SK-N-SH (cell line): ENCODE data around the gene MORC2. TPM values are rescaled to one million over a fixed set of nuclear protein-coding genes. Genes with fewer than 3 reads are reported as not detected.

Experiments
- CTCF ChIA-PET: fragments of 300-600, 350-600 bp; formaldehyde crosslinking; extraction: SDS; loops from one replicate; lab custom pipeline; 2021; lab: Yijun Ruan, JAX
- POLR2A ChIA-PET: fragments of 350-600 bp; sonication (Branson Sonifier 250); formaldehyde crosslinking; extraction: SDS; loops from one replicate; lab custom pipeline; 2020; ENCODE audit warnings: antibody characterized with exemption, inconsistent platforms; lab: Yijun Ruan, JAX
- DNase-seq: peaks from one replicate; pipeline ENCODE4 v3.0.0; 2012
- H2AFZ ChIP-seq: fragments of 200-600 bp; sonication (generic); 2 replicates; pipeline ENCODE4 v1.8.1; 2016; ENCODE audit warnings: antibody characterized with exemption, mild to moderate bottlenecking, low read depth
- H3F3A ChIP-seq: fragments of 200-600 bp; sonication (generic); replicated peaks from 2 replicates; pipeline ENCODE3; 2016; ENCODE audit warnings: antibody characterized with exemption, mild to moderate bottlenecking; ENCODE audit not compliant: insufficient read depth
- H3K27ac ChIP-seq, 2 experiments: fragments of 200-500 bp in 1 of 2; fragments of 200-600 bp in 1 of 2; sonication (Bioruptor generic) in 1 of 2; sonication (generic), shearing (Covaris generic) in 1 of 2; 2 replicates each; pipeline versions ENCODE4 v1.5.1 to v1.6.1; 2014 to 2016; ENCODE audit warnings: low read depth in 2 of 2, inconsistent platforms in 1 of 2, low read length in 1 of 2, mild to moderate bottlenecking in 1 of 2, mixed read lengths in 1 of 2
- H3K27me3 ChIP-seq: fragments of 200-600 bp; sonication (generic), shearing (Covaris generic); 2 replicates; pipeline ENCODE4 v1.6.1; 2016; ENCODE audit warnings: mixed run types; ENCODE audit not compliant: insufficient read depth
- H3K36me3 ChIP-seq, 2 experiments: fragments of 200-500 bp in 1 of 2; fragments of 200-600 bp in 1 of 2; sonication (Bioruptor generic) in 1 of 2; sonication (generic) in 1 of 2; replicated peaks in 1 of 2; 2 replicates each; pipeline versions ENCODE3 to v1.5.1; 2014 to 2016; ENCODE audit warnings: low read length in 1 of 2, mild to moderate bottlenecking in 1 of 2; ENCODE audit not compliant: insufficient read depth in 2 of 2, control insufficient read depth in 1 of 2
- H3K4me1 ChIP-seq, 2 experiments: fragments of 200-500 bp in 1 of 2; fragments of 200-600 bp in 1 of 2; sonication (Bioruptor generic) in 1 of 2; sonication (generic), shearing (Covaris generic) in 1 of 2; 2 replicates each; pipeline versions ENCODE4 v1.5.1 to v1.6.1; 2014 to 2016; ENCODE audit warnings: low read depth in 1 of 2, low read length in 1 of 2, mixed run types in 1 of 2; ENCODE audit not compliant: insufficient read depth in 2 of 2, control insufficient read depth in 1 of 2
- H3K4me2 ChIP-seq: fragments of 200-600 bp; sonication (generic), shearing (Covaris generic); 2 replicates; pipeline ENCODE4 v1.6.1; 2017; ENCODE audit warnings: mixed run types
- H3K4me3 ChIP-seq, 2 experiments: fragments of 200-500 bp in 1 of 2; fragments of 200-600 bp in 1 of 2; sonication (Bioruptor generic) in 1 of 2; sonication (generic), shearing (Covaris generic) in 1 of 2; 2 replicates each; pipeline versions ENCODE4 v1.5.1 to v1.8.1; 2014 to 2016; ENCODE audit warnings: low read depth in 2 of 2, inconsistent platforms in 1 of 2, low read length in 1 of 2, mild to moderate bottlenecking in 1 of 2, mixed read lengths in 1 of 2, moderate library complexity in 1 of 2
- H3K79me2 ChIP-seq: fragments of 200-600 bp; sonication (generic); 2 replicates; pipeline ENCODE4 v1.8.1; 2017; ENCODE audit warnings: mild to moderate bottlenecking; ENCODE audit not compliant: insufficient read depth
- H3K9ac ChIP-seq: fragments of 200-600 bp; sonication (generic); 2 replicates; pipeline ENCODE4 v1.6.1; 2017; ENCODE audit warnings: mixed run types
- H3K9me2 ChIP-seq: fragments of 200-600 bp; sonication (generic); 2 replicates; pipeline ENCODE4 v1.6.1; 2017; ENCODE audit warnings: mixed run types
- H3K9me3 ChIP-seq: fragments of 200-600 bp; sonication (generic); 2 replicates; pipeline ENCODE4 v1.6.1; 2017; ENCODE audit warnings: mixed run types, mild to moderate bottlenecking, moderate library complexity
- H4K20me1 ChIP-seq: fragments of 200-600 bp; sonication (generic); 2 replicates; pipeline ENCODE4 v1.6.1; 2017; ENCODE audit warnings: mild to moderate bottlenecking, mixed run types; ENCODE audit not compliant: insufficient read depth
- CHD2 ChIP-seq: fragments of 150-350 bp; IDR thresholded peaks from 2 replicates; pipeline ENCODE4 v1.6.1; 2018; ENCODE audit warnings: low read length; ENCODE audit not compliant: partially characterized antibody
- EP300 ChIP-seq, 2 experiments: IDR thresholded peaks; 2 replicates each; pipeline versions ENCODE4 v1.4.0 to v1.6.1; 2012; ENCODE audit warnings: borderline replicate concordance in 1 of 2, low read depth in 1 of 2, low read length in 1 of 2
- EZH2phosphoT487 ChIP-seq: fragments of 200-600 bp; sonication (generic); IDR thresholded peaks from 2 replicates; pipeline ENCODE4 v1.6.1; 2017; ENCODE audit warnings: low read depth, mixed run types, mild to moderate bottlenecking, antibody characterized with exemption, moderate library complexity, borderline replicate concordance
- FOSL2 ChIP-seq: IDR thresholded peaks from 2 replicates; pipeline ENCODE4 v1.4.0; 2012; ENCODE audit warnings: low read depth, mild to moderate bottlenecking, moderate library complexity, borderline replicate concordance
- FOXM1 ChIP-seq: IDR thresholded peaks from 2 replicates; pipeline ENCODE4 v1.4.0; 2012; ENCODE audit warnings: low read depth, mild to moderate bottlenecking
- GATA2 ChIP-seq: sonication (generic); formaldehyde crosslinking; IDR thresholded peaks from 2 replicates; pipeline ENCODE4 v1.5.0; 2020; ENCODE audit warnings: mild to moderate bottlenecking, missing genetic modification reagents
- MEF2A ChIP-seq: IDR thresholded peaks from 2 replicates; pipeline ENCODE4 v1.4.0; 2012; ENCODE audit warnings: low read depth, borderline replicate concordance
- NFIC ChIP-seq: IDR thresholded peaks from 2 replicates; pipeline ENCODE4 v1.4.0; 2012; ENCODE audit warnings: borderline replicate concordance
- NRF1 ChIP-seq: IDR thresholded peaks from 2 replicates; pipeline ENCODE4 v1.6.1; 2012; ENCODE audit warnings: low read depth, mild to moderate bottlenecking, low read length
- RCOR1 ChIP-seq: fragments of 150-350 bp; IDR thresholded peaks from 2 replicates; pipeline ENCODE4 v1.6.1; 2017; ENCODE audit warnings: antibody characterized with exemption, low read length
- RFX5 ChIP-seq: IDR thresholded peaks from 2 replicates; pipeline ENCODE4 v1.6.1; 2012; ENCODE audit warnings: mild to moderate bottlenecking, improper control_type of control experiment, low read length
- RXRA ChIP-seq: IDR thresholded peaks from 2 replicates; pipeline ENCODE4 v1.4.0; 2012; ENCODE audit warnings: low read depth, mild to moderate bottlenecking, borderline replicate concordance
- SIN3A ChIP-seq: IDR thresholded peaks from 2 replicates; pipeline ENCODE4 v1.6.1; 2012; ENCODE audit warnings: low read depth, mild to moderate bottlenecking, low read length, moderate library complexity, borderline replicate concordance
- SMC3 ChIP-seq: IDR thresholded peaks from 2 replicates; pipeline ENCODE4 v1.6.1; 2012; ENCODE audit warnings: low read depth, low read length, improper control_type of control experiment
- WGBS: methylation state at CpG from one replicate; pipeline ENCODE4 v1.1.6; 2017; ENCODE audit warnings: low lambda C conversion rate; 5-methylcytosine and 5-hydroxymethylcytosine counted together
- polyA plus RNA-seq, 3 experiments: library from polyadenylated mRNA; depleted of rRNA; stranded (reverse); fragments of >200 nt; gene quantifications; 2 replicates each; pipeline ENCODE4 v1.2.3, GENCODE V29; 2012
- TF ChIP-seq, protein P1 (sequence below): IDR thresholded peaks from 2 replicates; pipeline ENCODE4 v1.6.1; 2012; ENCODE audit warnings: mild to moderate bottlenecking, low read depth, low read length, moderate library complexity
- TF ChIP-seq, protein P2 (sequence below): IDR thresholded peaks from 2 replicates; pipeline ENCODE4; 2012

MORC2 gene
- polyA plus RNA-seq, 1 of the 3 experiments (the other 2 are of a cell fraction): 8.3 TPM

DNA sequence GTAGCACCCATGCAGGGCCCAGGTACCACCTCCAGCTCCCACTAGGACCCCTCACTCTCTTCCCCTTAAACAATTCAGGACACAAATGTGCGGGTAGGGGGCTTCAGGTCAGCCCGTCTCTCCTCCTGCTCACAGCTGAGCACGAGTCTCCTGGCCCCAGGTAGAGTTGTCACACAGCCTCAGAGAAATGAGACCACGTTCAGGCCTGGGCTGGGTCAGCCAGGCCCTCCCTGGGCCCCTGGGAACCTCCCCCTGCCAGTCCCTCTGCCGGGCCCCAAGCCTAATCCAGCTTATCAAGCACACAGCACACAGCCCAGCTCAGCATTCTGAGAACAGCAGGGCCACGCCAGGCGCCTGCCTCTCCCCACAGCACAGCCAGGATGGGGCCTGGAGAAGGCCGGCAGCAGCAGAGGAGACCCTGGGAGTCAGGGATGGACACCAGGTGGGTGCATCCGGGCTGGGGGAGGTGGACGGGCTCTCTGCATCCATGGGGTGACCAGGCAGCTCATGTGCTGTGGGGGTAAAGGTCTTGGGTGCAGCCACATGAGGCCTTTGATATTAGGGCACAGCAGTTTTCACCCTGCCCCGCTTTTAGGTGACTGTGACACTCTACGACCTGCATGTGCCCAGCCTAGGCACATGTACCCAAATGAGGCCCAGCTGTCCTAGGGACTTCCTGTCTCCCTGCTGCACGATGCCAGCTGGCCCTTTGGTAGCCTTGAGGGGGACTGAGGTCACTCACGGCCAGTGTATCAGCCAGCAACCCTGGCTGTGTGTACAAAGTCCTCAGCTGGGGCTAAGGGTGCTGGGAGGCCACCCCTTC, 87.0 kb downstream of the MORC2 start (continued):
- TF ChIP-seq, protein P1, sequence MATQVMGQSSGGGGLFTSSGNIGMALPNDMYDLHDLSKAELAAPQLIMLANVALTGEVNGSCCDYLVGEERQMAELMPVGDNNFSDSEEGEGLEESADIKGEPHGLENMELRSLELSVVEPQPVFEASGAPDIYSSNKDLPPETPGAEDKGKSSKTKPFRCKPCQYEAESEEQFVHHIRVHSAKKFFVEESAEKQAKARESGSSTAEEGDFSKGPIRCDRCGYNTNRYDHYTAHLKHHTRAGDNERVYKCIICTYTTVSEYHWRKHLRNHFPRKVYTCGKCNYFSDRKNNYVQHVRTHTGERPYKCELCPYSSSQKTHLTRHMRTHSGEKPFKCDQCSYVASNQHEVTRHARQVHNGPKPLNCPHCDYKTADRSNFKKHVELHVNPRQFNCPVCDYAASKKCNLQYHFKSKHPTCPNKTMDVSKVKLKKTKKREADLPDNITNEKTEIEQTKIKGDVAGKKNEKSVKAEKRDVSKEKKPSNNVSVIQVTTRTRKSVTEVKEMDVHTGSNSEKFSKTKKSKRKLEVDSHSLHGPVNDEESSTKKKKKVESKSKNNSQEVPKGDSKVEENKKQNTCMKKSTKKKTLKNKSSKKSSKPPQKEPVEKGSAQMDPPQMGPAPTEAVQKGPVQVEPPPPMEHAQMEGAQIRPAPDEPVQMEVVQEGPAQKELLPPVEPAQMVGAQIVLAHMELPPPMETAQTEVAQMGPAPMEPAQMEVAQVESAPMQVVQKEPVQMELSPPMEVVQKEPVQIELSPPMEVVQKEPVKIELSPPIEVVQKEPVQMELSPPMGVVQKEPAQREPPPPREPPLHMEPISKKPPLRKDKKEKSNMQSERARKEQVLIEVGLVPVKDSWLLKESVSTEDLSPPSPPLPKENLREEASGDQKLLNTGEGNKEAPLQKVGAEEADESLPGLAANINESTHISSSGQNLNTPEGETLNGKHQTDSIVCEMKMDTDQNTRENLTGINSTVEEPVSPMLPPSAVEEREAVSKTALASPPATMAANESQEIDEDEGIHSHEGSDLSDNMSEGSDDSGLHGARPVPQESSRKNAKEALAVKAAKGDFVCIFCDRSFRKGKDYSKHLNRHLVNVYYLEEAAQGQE: no peak
- no peak for TF ChIP-seq FOSL2
- no peak for TF ChIP-seq SIN3A

DNA sequence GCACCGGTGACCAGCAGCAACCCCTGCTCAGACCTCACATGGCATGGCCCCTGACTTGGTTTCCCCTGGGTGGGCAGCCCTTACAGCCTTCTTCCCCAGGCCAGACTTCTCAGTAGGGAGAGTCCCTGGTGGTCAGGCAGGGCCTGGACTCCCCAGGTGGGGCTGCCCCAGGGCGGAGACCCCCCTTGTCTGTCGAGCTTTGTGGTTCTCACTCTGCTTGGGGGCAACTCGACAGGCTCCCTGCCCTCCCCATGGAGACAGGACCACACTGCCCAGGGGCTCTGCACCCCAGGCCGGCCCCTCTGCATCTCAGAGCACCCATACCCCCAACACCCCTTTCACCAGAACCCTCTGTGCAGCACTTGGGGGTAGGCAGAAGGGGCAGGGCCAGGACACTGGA, 87.7 kb downstream of the MORC2 start:
- no peak overlapping the region for H3K4me2 ChIP-seq
- TF ChIP-seq EZH2phosphoT487 (no peak), NFIC (no peak), SMC3 (no peak), NRF1 (no peak), EP300 (IDR thresholded peaks at IDR 0.05; ENCODE audit: borderline replicate concordance in 1 of 2, low read depth in 1 of 2, low read length in 1 of 2) (no peak)
- TF ChIP-seq, all 33 proteins: peak for 0
- H4K20me1 ChIP-seq: no peaks in the 10 kb centered on the region
- no peak overlapping the region for H2AFZ ChIP-seq
- H3K9me2 ChIP-seq: no peaks in the 10 kb centered on the region
- H3K27ac ChIP-seq: peak overlapping the region in 1 of 2 experiments; percentile 43; a peak in 1 of 4 replicates
- no peaks in the 10 kb centered on the region for H3K9me3 ChIP-seq
- H3K79me2 ChIP-seq: no peaks in the 10 kb centered on the region
- no peak for DNase-seq
- no peaks in the 10 kb centered on the region for H3F3A ChIP-seq
- POLR2A ChIA-PET: no interaction called here
- CTCF ChIA-PET: interaction anchor here (0.8 to 1.9 kb wide), 3 partner anchors 10 to 106 kb away, joined by 3 to 14 read pairs (median 3); no protein-coding TSS in a partner anchor
- no CpG with 5 or more reads among the region's 5 CpGs for WGBS
- H3K4me3 ChIP-seq: no peak overlapping the region
- no peaks in the 10 kb centered on the region for H3K27me3 ChIP-seq
- peaks cover 0 to 69% of the 10 kb centered on the region in 2 experiments; a peak in 1 of 4 replicates for H3K4me1 ChIP-seq
- H3K9ac ChIP-seq: no peak overlapping the region
- H3K36me3 ChIP-seq: no peaks in the 10 kb centered on the region

DNA sequence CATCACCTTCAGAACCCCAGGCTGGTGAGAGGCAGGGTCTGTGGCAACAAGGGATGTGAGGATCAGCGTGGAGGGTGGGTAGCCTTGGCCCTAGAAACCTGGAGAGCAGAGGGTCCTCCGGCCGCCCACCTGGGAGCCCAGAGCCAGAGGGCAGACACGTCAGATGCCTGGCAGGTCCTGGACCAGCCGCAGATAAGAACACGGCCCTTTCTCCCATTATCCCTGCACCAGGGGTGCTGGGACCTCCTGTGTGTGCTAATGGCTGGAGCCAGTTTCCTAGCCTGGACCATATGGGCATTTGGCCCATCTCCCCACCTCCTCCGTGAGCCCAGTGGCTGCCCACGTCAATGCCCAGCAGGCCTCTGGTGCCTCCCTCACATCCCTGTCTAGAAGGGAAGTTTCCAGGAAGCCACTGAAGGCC, 88.4 kb downstream of the MORC2 start:
- WGBS: 93% methylated on average over 8 of the region's 8 CpGs
- DNase-seq: no peak
- no peak overlapping the region for H3K4me3 ChIP-seq
- H3K36me3 ChIP-seq: no peaks in the 10 kb centered on the region
- peaks cover 0 to 73% of the 10 kb centered on the region in 2 experiments; a peak in 1 of 4 replicates for H3K4me1 ChIP-seq
- ChIA-PET POLR2A (no interaction called here), CTCF (interaction anchor here (1.7 kb wide), 1 partner anchor 10 kb away, joined by 10 read pairs; no protein-coding TSS in a partner anchor)
- H3F3A ChIP-seq: no peaks in the 10 kb centered on the region
- no peak overlapping the region for H3K4me2 ChIP-seq
- H3K27ac ChIP-seq: no peak overlapping the region; a peak in 1 of 4 replicates
- no peaks in the 10 kb centered on the region for H3K27me3 ChIP-seq
- no peak overlapping the region for H3K9ac ChIP-seq
- H3K9me2 ChIP-seq: no peaks in the 10 kb centered on the region
- no peaks in the 10 kb centered on the region for H3K79me2 ChIP-seq
- H2AFZ ChIP-seq: no peak overlapping the region
- H3K9me3 ChIP-seq: no peaks in the 10 kb centered on the region
- TF ChIP-seq RXRA (no peak), NRF1 (no peak), CHD2 (no peak), RCOR1 (no peak), RFX5 (no peak), MEF2A (no peak), SIN3A (no peak), GATA2 (CRISPR knock-in tag) (no peak), FOXM1 (no peak)
- TF ChIP-seq, protein P2, sequence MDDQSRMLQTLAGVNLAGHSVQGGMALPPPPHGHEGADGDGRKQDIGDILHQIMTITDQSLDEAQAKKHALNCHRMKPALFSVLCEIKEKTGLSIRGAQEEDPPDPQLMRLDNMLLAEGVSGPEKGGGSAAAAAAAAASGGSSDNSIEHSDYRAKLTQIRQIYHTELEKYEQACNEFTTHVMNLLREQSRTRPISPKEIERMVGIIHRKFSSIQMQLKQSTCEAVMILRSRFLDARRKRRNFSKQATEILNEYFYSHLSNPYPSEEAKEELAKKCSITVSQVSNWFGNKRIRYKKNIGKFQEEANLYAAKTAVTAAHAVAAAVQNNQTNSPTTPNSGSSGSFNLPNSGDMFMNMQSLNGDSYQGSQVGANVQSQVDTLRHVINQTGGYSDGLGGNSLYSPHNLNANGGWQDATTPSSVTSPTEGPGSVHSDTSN: no peak
- H4K20me1 ChIP-seq: no peaks in the 10 kb centered on the region
